Right atrium auricular region (tissue), 2 donors: ENCODE results near the gene PRPF4. TPM values are rescaled to one million over a fixed set of nuclear protein-coding genes. Genes with fewer than 3 reads are reported as not detected.
"Not testable (repeated sequence)": the region's sequence is repeated elsewhere in the genome, so short reads cannot be mapped to it uniquely, and the experiment has no call there.

Source experiments
- DNase-seq: peaks from one replicate; pipeline ENCODE4 v3.0.0-alpha.2; 2019; ENCODE audit warnings: low spot score
- H3K27ac ChIP-seq, 2 donors: fragments of 200-600 bp; sonication (generic); 1 replicate in 1 of 2; 2 replicates in 1 of 2; pipeline ENCODE4 v1.5.1; 2016 to 2019
- H3K27me3 ChIP-seq, 2 donors: fragments of 200-600 bp; sonication (generic); one replicate each; pipeline versions ENCODE4 v1.5.1 to v1.6.0; 2017 to 2019
- H3K36me3 ChIP-seq: fragments of 200-600 bp; sonication (generic); one replicate; pipeline ENCODE4 v1.5.1; 2016
- H3K4me1 ChIP-seq, 2 donors: fragments of 200-600 bp; sonication (generic); one replicate each; pipeline versions ENCODE4 v1.5.1 to v1.6.0; 2017 to 2019
- H3K4me3 ChIP-seq, 2 donors: fragments of 200-600 bp; sonication (generic); 1 replicate in 1 of 2; 2 replicates in 1 of 2; pipeline ENCODE4 v1.5.1; 2017 to 2019; ENCODE audit warnings: mild to moderate bottlenecking in 1 of 2, moderate library complexity in 1 of 2
- H3K9me3 ChIP-seq, 2 donors: fragments of 200-600 bp; sonication (generic); one replicate each; pipeline ENCODE4 v1.5.1; 2019
- CTCF ChIP-seq, 2 donors: fragments of 200-600 bp; sonication (generic); IDR thresholded peaks; one replicate each; pipeline ENCODE4 v1.5.1; 2019; ENCODE audit warnings: antibody characterized with exemption in 2 of 2
- total RNA-seq, 2 donors: library from RNA; depleted of rRNA; stranded (reverse); fragments of >200 nt; gene quantifications; one replicate each; pipeline ENCODE4 v1.1.0, GENCODE V29; 2016

PRPF4 gene
- total RNA-seq, 2 donors from 2014 or later = 8.7 to 11.1 TPM

DNA sequence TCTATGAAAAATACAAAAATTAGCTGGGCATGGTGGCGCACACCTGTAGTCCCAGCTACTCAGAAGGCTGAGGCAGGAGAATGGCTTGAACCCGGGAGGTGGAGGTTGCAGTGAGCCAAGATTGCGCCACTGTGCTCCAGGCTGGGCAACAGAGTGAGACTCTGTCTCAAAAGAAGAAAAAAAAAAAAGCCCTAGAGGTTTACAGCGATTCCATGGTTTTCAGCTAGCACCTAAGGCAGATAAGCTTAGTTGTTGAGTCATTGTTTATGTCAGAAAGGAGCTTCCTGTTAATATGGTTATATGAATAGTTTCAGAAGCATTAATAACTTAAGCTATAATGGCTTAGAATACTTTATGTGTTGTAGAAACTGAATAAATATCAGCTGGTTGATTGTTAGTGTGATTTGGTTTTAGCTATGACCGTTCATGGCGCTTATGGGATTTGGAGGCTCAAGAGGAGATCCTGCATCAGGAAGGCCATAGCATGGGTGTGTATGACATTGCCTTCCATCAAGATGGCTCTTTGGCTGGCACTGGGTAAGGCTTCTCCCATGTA, 14.7 kb downstream of the PRPF4 start:
- Histone ChIP-seq H3K4me3 (no peak overlapping the region), H3K36me3 (peaks cover 78% of the 10 kb centered on the region), H3K27me3 (no peaks in the 10 kb centered on the region), H3K4me1 (no peaks in the 10 kb centered on the region), H3K9me3 (no peaks in the 10 kb centered on the region), H3K27ac (no peak overlapping the region)
- TF ChIP-seq CTCF (IDR thresholded peaks at IDR 0.05) = no peak
- no peak for DNase-seq

DNA sequence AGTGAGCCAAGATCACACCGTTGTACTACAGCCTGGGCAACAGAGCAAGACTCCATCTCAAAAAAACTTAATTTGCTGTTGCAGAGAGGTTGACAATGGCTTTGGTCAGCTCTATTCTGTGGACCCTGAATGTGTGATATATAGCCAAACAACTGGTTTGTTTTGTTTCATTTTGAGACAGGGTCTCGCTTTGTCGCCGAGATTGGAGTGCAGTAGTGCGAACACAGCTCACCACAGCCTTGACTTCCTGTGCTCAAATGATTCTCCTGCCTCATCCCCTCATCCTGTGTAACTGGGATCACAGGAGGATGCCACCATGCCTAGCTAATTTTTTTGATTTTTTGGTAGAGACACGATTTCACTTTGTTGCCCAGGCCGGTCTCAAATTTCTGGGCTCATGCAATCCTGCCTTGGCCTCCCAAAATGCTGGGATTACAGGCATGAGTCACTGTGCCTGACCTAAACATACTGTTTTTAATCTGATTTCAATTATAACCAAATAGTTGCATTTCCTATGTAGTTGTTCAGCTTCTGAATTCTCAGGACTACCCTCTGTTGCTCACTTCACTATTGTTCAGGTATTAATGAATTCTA, 17.9 kb downstream of the PRPF4 start:
- no peak for DNase-seq
- H3K9me3 ChIP-seq = no peaks in the 10 kb centered on the region
- H3K4me3 ChIP-seq = no peak overlapping the region
- peaks cover 48% of the 10 kb centered on the region for H3K36me3 ChIP-seq
- no peak for TF ChIP-seq CTCF (IDR thresholded peaks at IDR 0.05)
- H3K27ac ChIP-seq = no peak overlapping the region
- H3K4me1 ChIP-seq = no peaks in the 10 kb centered on the region
- H3K27me3 ChIP-seq = no peaks in the 10 kb centered on the region

- H3K36me3 ChIP-seq = peaks cover 19% of the 10 kb centered on the region
- DNase-seq, H3K9me3 ChIP-seq, H3K4me3 ChIP-seq, H3K27me3 ChIP-seq, H3K27ac ChIP-seq, H3K4me1 ChIP-seq: not testable (repeated sequence)
Measured at GRCh38 chr9:113296247-113296646, 20.8 kb downstream of the PRPF4 start.

DNA sequence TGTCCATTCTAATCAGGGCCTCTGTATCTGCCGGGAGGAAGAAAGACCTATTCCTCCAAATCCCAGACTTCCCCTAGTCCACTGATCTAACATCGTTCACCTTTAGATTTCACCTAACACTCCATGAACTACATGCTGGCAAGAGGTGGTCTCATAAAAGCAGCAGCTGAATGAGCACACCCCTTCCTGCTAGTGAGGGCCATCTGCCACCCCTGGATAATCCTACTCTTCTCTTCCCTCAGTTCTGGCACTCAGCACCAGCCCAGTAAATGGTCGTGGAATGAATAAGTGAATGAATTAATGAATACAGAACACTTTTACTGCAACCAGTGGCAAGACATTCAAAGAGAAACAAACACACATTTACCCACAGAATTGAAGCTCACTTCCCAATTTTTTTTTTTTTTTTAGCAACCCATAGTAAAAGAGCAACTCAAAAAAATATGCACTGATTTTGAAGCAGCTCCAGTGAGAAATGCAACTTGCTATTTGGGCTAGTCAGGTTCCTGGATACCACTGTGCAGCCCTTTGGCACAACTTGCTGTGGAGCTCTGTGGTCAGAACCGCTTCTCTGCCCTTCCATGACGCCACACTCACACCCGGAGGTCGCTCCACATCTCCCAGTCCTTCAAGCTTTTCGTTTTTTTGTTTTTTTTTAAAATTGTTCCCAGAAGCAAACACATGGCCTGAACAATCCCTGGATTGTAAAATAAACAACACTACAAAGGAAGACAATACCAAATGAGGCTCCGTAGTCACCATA, 21.5 kb downstream of the PRPF4 start:
- TF ChIP-seq CTCF (IDR thresholded peaks at IDR 0.05) = no peak
- H3K4me1 ChIP-seq = no peaks in the 10 kb centered on the region
- no peaks in the 10 kb centered on the region for H3K27me3 ChIP-seq
- no peak for DNase-seq
- no peak overlapping the region for H3K4me3 ChIP-seq
- H3K9me3 ChIP-seq = no peaks in the 10 kb centered on the region
- peaks cover 12% of the 10 kb centered on the region for H3K36me3 ChIP-seq
- H3K27ac ChIP-seq = no peak overlapping the region

DNA sequence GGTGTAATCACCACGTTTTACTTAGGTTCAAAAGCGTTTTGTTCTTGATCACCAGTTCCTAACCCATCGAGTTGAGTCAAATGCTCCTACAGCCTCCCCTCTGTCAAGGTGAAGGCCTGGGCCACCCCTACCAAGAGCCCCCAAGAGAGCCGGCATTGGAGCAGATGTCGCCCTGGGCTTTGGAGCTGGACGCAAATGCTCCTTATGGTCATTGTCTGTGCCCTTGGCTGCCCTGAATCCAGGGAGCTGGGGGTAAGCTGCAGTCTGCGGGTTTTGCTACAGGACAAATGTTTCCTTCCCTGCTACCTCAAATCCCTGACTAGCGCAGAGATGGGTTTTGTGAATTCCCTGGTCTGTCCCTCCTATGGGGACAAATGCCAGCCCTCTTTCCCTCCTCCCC, 22.9 kb downstream of the PRPF4 start:
- Histone ChIP-seq H3K9me3 (no peaks in the 10 kb centered on the region), H3K4me1 (no peaks in the 10 kb centered on the region), H3K4me3 (no peak overlapping the region), H3K36me3 (peaks cover 2% of the 10 kb centered on the region), H3K27ac (no peak overlapping the region), H3K27me3 (no peaks in the 10 kb centered on the region)
- DNase-seq = no peak
- no peak for TF ChIP-seq CTCF (IDR thresholded peaks at IDR 0.05)

GRCh38 chr9:113298924-113299770, 23.7 kb downstream of the PRPF4 start:
- no peak for TF ChIP-seq CTCF (IDR thresholded peaks at IDR 0.05)
- H3K9me3 ChIP-seq = no peaks in the 10 kb centered on the region
- H3K4me3 ChIP-seq = no peak overlapping the region
- H3K36me3 ChIP-seq = no peaks in the 10 kb centered on the region
- H3K27ac ChIP-seq = no peak overlapping the region
- H3K27me3 ChIP-seq = no peaks in the 10 kb centered on the region
- H3K4me1 ChIP-seq = no peaks in the 10 kb centered on the region
- no peak for DNase-seq
